K562 (cell line): Measurements from ENCODE around the gene TCIRG1. TPM values are rescaled to one million over a fixed set of nuclear protein-coding genes. Genes with fewer than 3 reads are reported as not detected.

Source experiments
- ATAC-seq: fragments of 200-7000 bp; cut with Tn5 transposase; 3 replicates; pipeline ENCODE4 v1.9.1; 2020; ENCODE audit warnings: moderate library complexity
- BruUV-seq: library from RNA; stranded (reverse); fragments of 400-500 nt; replicated peaks from 2 replicates; lab custom pipeline; 2021; lab: Mats Ljungman, UMichigan
- CTCF ChIA-PET: fragments of 300-600 bp; formaldehyde crosslinking; extraction: SDS; loops from one replicate; lab custom pipeline; 2021; ENCODE audit warnings: low intra/inter-chr PET ratio; lab: Yijun Ruan, JAX
- POLR2A ChIA-PET: fragments of 300-600, 350-650 bp; sonication (Branson Sonifier 250); formaldehyde crosslinking; extraction: SDS; loops from one replicate; lab custom pipeline; 2021; ENCODE audit warnings: antibody characterized with exemption, inconsistent platforms; lab: Yijun Ruan, JAX
- DNase-seq, 4 experiments: peaks; one replicate each; pipeline versions ENCODE4 v3.0.0 to v3.0.0-alpha.2; 2011 to 2018; ENCODE audit warnings: low spot score in 3 of 4, mixed read lengths in 3 of 4; ENCODE audit errors: extremely low read depth in 1 of 4
- FAIRE-seq: peaks from 2 replicates; lab custom pipeline; 2011; peaks lifted over from hg19 to GRCh38; lab: Jason Lieb, UNC
- H2AFZ ChIP-seq: 2 replicates; pipeline ENCODE4 v1.6.0; 2011; ENCODE audit warnings: low read depth, low read length, control low read depth, inconsistent platforms
- H3K27ac ChIP-seq: fragments of 200-600 bp; 3 replicates; pipeline ENCODE4 v1.8.0; 2011; ENCODE audit warnings: low read depth, mild to moderate bottlenecking, control low read depth, inconsistent platforms, low read length, moderate library complexity, mixed read lengths; ENCODE audit errors: extremely low read depth
- H3K27me3 ChIP-seq, 2 experiments: fragments of 300-600 bp in 1 of 2; 2 replicates in 1 of 2; 3 replicates in 1 of 2; pipeline versions ENCODE4 v1.6.0 to v1.8.0; 2011; ENCODE audit warnings: inconsistent platforms in 2 of 2, low read length in 2 of 2, mild to moderate bottlenecking in 1 of 2, mixed read lengths in 1 of 2, moderate library complexity in 1 of 2; ENCODE audit not compliant: control insufficient read depth in 2 of 2, insufficient read depth in 2 of 2
- H3K36me3 ChIP-seq: fragments of 300-600 bp; 3 replicates; pipeline ENCODE4 v1.8.0; 2011; ENCODE audit warnings: mild to moderate bottlenecking, low read length, inconsistent platforms; ENCODE audit not compliant: control insufficient read depth, insufficient read depth
- H3K4me1 ChIP-seq, 2 experiments: fragments of 200-600 bp in 1 of 2; replicated peaks in 1 of 2; 2 replicates in 1 of 2; 3 replicates in 1 of 2; pipeline versions ENCODE4 v1.5.1 to v1.8.0; 2011; ENCODE audit warnings: inconsistent platforms in 2 of 2, low read length in 2 of 2, mild to moderate bottlenecking in 1 of 2, mixed read lengths in 1 of 2, moderate library complexity in 1 of 2; ENCODE audit not compliant: control insufficient read depth in 2 of 2, insufficient read depth in 2 of 2
- H3K4me2 ChIP-seq: 2 replicates; pipeline ENCODE4 v1.6.1; 2011; ENCODE audit warnings: low read length, control low read depth, inconsistent platforms, mixed read lengths; ENCODE audit not compliant: insufficient read depth
- H3K4me3 ChIP-seq: fragments of 200-600 bp; sonication (generic), shearing (Covaris generic); 2 replicates; pipeline ENCODE4 v1.5.1; 2016; ENCODE audit warnings: control low read depth, inconsistent platforms
- H3K79me2 ChIP-seq: fragments of 200-600 bp; 3 replicates; pipeline ENCODE4 v1.8.0; 2011; ENCODE audit warnings: low read length, inconsistent platforms; ENCODE audit not compliant: control insufficient read depth, insufficient read depth
- H3K9ac ChIP-seq, 2 experiments: 2 replicates each; pipeline versions ENCODE4 v1.6.0 to v1.6.1; 2011; ENCODE audit warnings: low read depth in 2 of 2, low read length in 2 of 2, control low read depth in 1 of 2, inconsistent platforms in 1 of 2, mild to moderate bottlenecking in 1 of 2, mixed read lengths in 1 of 2; ENCODE audit not compliant: insufficient read depth in 1 of 2
- H3K9me1 ChIP-seq: one replicate; pipeline ENCODE4 v1.6.0; 2011; ENCODE audit warnings: inconsistent platforms, mild to moderate bottlenecking, low read length, moderate library complexity; ENCODE audit not compliant: control insufficient read depth, insufficient read depth
- H3K9me3 ChIP-seq: replicated peaks from 2 replicates; pipeline ENCODE4 v1.5.1; 2011; ENCODE audit warnings: low read depth, low read length, inconsistent platforms; ENCODE audit not compliant: control insufficient read depth, insufficient read depth
- H4K20me1 ChIP-seq: replicated peaks from 2 replicates; pipeline ENCODE4 v1.6.1; 2011; ENCODE audit warnings: low read length, inconsistent platforms, mixed read lengths; ENCODE audit not compliant: control insufficient read depth, insufficient read depth
- C11orf30 ChIP-seq: fragments of 450-650 bp; IDR thresholded peaks from 2 replicates; pipeline ENCODE4 v1.6.1; 2016; ENCODE audit warnings: low read depth, mild to moderate bottlenecking
- WGBS: fragments of 100-300 bp; shearing (Covaris generic); methylation state at CpG from one replicate; pipeline ENCODE4 v1.1.6; 2016; ENCODE audit warnings: low coverage, mixed read lengths; ENCODE audit not compliant: insufficient coverage; ENCODE audit errors: missing lambda C conversion rate; 5-methylcytosine and 5-hydroxymethylcytosine counted together
- in situ Hi-C: fragments of 300-500 bp; cut with MboI; formaldehyde crosslinking; loops from 4 replicates; pipeline ENCODE4 v1.15.0; 2018; ENCODE audit warnings: inconsistent platforms, mixed read lengths
- intact Hi-C: fragments of 100-400 bp; cut with micrococcal nuclease; formaldehyde crosslinking; loops from 2 replicates; pipeline ENCODE4 v1.14.2; 2022
- polyA plus RNA-seq, 8 experiments: library from polyadenylated mRNA; depleted of rRNA in 4 of 8; stranded (reverse) in 5 of 8; unstranded in 3 of 8; fragments of >200 nt; fragmentation: Nextera tagmentation in 2 of 8; fragmentation: Illumina TruSeq in 1 of 8; extraction: Ambion mirVana in 2 of 8; extraction: Trizol in 1 of 8; gene quantifications; 2 replicates each; pipeline versions ENCODE4 v1.2.1 to v1.2.3, GENCODE V29; 2011 to 2014; ENCODE audit warnings: inconsistent platforms in 1 of 8, missing spikeins in 1 of 8
- total RNA-seq, 7 experiments: library from RNA; depleted of rRNA in 6 of 7; stranded (reverse); fragments of >200 nt in 6 of 7; fragmentation: Illumina TruSeq in 2 of 7; extraction: Trizol in 2 of 7; gene quantifications; 2 replicates each; pipeline versions ENCODE4 v1.2.1 to v1.2.3, GENCODE V29; 2011 to 2021; ENCODE audit warnings: low replicate concordance in 1 of 7
- TF ChIP-seq, protein P1 (sequence below), 3 experiments: IDR thresholded peaks in 2 of 3; conservative IDR thresholded peaks in 1 of 3; 2 replicates each; pipeline ENCODE4 v1.5.1; 2011 to 2012; ENCODE audit warnings: low read length in 3 of 3, mild to moderate bottlenecking in 3 of 3, control low read depth in 2 of 3, improper control_type of control experiment in 1 of 3, inconsistent platforms in 1 of 3, low read depth in 1 of 3, mixed read lengths in 1 of 3, moderate library complexity in 1 of 3; ENCODE audit not compliant: insufficient read depth in 2 of 3

The TCIRG1 gene
- total and polyA plus RNA-seq, 9 of the 15 experiments (the other 6 are each of a cell fraction or from before 2014, with no cell fraction given) = 0.49 to 143 (median 24.4) TPM

DNA sequence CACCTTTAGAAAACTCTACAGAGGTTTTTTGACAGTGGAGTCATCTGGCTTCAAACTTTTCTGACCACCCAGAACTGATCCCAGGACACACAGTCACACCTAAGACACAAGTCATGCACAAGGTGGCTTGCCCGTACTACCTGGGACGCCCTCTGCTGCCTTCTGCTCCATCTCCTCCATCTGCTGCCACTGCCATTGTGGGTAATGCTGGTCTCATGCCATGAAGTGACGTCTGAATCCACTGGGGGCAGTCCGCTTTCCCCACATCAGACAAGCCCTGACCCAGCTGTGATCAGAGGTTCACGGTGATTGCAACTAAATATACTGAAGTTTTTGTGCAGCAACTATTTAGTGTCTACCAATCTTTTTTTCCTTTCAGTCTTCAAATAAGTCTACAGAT is 13.8 kb upstream of the TCIRG1 start:
- ChIA-PET CTCF (interaction anchor here (0.6 kb wide), 1 partner anchor 1654 kb away, joined by 3 read pairs; no protein-coding TSS in a partner anchor), POLR2A (interaction anchor here (0.6 kb wide), 1 partner anchor 184 kb away, joined by 3 read pairs; no protein-coding TSS in a partner anchor)
- Histone ChIP-seq H3K27me3 (no peaks in the 10 kb centered on the region), H2AFZ (no peak overlapping the region), H3K36me3 (no peaks in the 10 kb centered on the region), H3K9me1 (no peaks in the 10 kb centered on the region), H3K79me2 (no peaks in the 10 kb centered on the region), H4K20me1 (peaks cover 4% of the 10 kb centered on the region; the same call in 1 of the 2 replicates), H3K9me3 (no peaks in the 10 kb centered on the region), H3K4me1 (peaks cover 7 to 48% of the 10 kb centered on the region in 2 experiments; a peak in 3 of 5 replicates), H3K9ac (no peak overlapping the region), H3K4me3 (no peak overlapping the region), H3K4me2 (no peak overlapping the region), H3K27ac (no peak overlapping the region)
- TF ChIP-seq, protein P1, sequence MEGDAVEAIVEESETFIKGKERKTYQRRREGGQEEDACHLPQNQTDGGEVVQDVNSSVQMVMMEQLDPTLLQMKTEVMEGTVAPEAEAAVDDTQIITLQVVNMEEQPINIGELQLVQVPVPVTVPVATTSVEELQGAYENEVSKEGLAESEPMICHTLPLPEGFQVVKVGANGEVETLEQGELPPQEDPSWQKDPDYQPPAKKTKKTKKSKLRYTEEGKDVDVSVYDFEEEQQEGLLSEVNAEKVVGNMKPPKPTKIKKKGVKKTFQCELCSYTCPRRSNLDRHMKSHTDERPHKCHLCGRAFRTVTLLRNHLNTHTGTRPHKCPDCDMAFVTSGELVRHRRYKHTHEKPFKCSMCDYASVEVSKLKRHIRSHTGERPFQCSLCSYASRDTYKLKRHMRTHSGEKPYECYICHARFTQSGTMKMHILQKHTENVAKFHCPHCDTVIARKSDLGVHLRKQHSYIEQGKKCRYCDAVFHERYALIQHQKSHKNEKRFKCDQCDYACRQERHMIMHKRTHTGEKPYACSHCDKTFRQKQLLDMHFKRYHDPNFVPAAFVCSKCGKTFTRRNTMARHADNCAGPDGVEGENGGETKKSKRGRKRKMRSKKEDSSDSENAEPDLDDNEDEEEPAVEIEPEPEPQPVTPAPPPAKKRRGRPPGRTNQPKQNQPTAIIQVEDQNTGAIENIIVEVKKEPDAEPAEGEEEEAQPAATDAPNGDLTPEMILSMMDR (IDR thresholded peaks at IDR 0.05 in 2 of 3, conservative IDR thresholded peaks at IDR 0.05 in 1 of 3; ENCODE audit: insufficient read depth in 2 of 3, low read depth in 1 of 3, low read length in 3 of 3) = peak; percentile 26 to 38 (median 32); a peak in 4 of 6 replicates
- TF ChIP-seq C11orf30 = no peak
- DNase-seq (no peak), ATAC-seq (peak; percentile 25; the same call in 2 of the 3 replicates), FAIRE-seq (no peak)
- intact Hi-C loops = no loop called here
- BruUV-seq = no TSS peak
- 28% methylated on average over 5 of the region's 5 CpGs for WGBS
- in situ Hi-C loops = no loop called here
